CD4-positive, alpha-beta memory T cell (primary cell): ENCODE data around the gene PALMD. TPM values are rescaled to one million over a fixed set of nuclear protein-coding genes. Genes with fewer than 3 reads are reported as not detected.

Experiments used
- CTCF ChIA-PET: fragments of 350-600 bp; sonication (Branson Sonifier 250); formaldehyde crosslinking; loops from one replicate; lab custom pipeline; 2021; ENCODE audit warnings: inconsistent platforms; ENCODE audit not compliant: partially characterized antibody; lab: Charles Lee
- POLR2A ChIA-PET: fragments of 350-600 bp; sonication (Branson Sonifier 250); formaldehyde crosslinking; loops from one replicate; lab custom pipeline; 2021; ENCODE audit not compliant: partially characterized antibody; lab: Charles Lee
- DNase-seq, 5 donors: peaks; one replicate each; pipeline versions ENCODE4 v3.0.0 to v3.0.0-alpha.2; 2020 to 2022; ENCODE audit warnings: mixed read lengths in 1 of 5
- H3K27ac ChIP-seq: one replicate; pipeline ENCODE4 v1.7.0; 2013; ENCODE audit warnings: low read depth, low read length
- H3K27me3 ChIP-seq: 2 replicates; pipeline ENCODE4 v1.7.0; 2013; ENCODE audit warnings: mild to moderate bottlenecking, low read length, moderate library complexity; ENCODE audit not compliant: insufficient read depth
- H3K36me3 ChIP-seq: 2 replicates; pipeline ENCODE4 v1.7.0; 2013; ENCODE audit warnings: mild to moderate bottlenecking, low read length, moderate library complexity; ENCODE audit not compliant: insufficient read depth
- H3K4me1 ChIP-seq: 2 replicates; pipeline ENCODE4 v1.7.0; 2013; ENCODE audit warnings: mild to moderate bottlenecking, low read length, moderate library complexity; ENCODE audit not compliant: insufficient read depth
- H3K4me3 ChIP-seq, 2 donors: one replicate each; pipeline ENCODE4 v1.7.0; 2013; ENCODE audit warnings: low read length in 2 of 2, mild to moderate bottlenecking in 1 of 2
- H3K9me3 ChIP-seq, 2 donors: one replicate each; pipeline ENCODE4 v1.7.0; 2013; ENCODE audit warnings: low read length in 2 of 2, control low read depth in 1 of 2; ENCODE audit not compliant: control insufficient read depth in 1 of 2
- H3K27ac Mint-ChIP-seq, 7 donors: one replicate each; pipeline ENCODE4 v1.8.0; 2020 to 2021; ENCODE audit warnings: mixed read lengths in 7 of 7, mild to moderate bottlenecking in 6 of 7, inconsistent platforms in 3 of 7, moderate library complexity in 3 of 7
- H3K27me3 Mint-ChIP-seq, 2 donors: one replicate each; pipeline ENCODE4 v1.8.0; 2020 to 2021; ENCODE audit warnings: mixed read lengths in 2 of 2
- H3K36me3 Mint-ChIP-seq, 2 donors: one replicate each; pipeline ENCODE4 v1.8.0; 2020 to 2021; ENCODE audit warnings: mixed read lengths in 2 of 2, inconsistent platforms in 1 of 2, mild to moderate bottlenecking in 1 of 2
- H3K4me1 Mint-ChIP-seq, 4 donors: one replicate each; pipeline ENCODE4 v1.8.0; 2020 to 2021; ENCODE audit warnings: mixed read lengths in 4 of 4, mild to moderate bottlenecking in 1 of 4
- H3K4me3 Mint-ChIP-seq, 8 donors: one replicate each; pipeline ENCODE4 v1.8.0; 2020 to 2021; ENCODE audit warnings: mixed read lengths in 8 of 8, mild to moderate bottlenecking in 7 of 8, moderate library complexity in 6 of 8, inconsistent platforms in 3 of 8
- H3K9me3 Mint-ChIP-seq, 8 donors: one replicate each; pipeline ENCODE4 v1.8.0; 2020 to 2021; ENCODE audit warnings: mixed read lengths in 8 of 8, mild to moderate bottlenecking in 5 of 8, inconsistent platforms in 3 of 8, moderate library complexity in 1 of 8
- intact Hi-C: fragments of 100-400 bp; cut with micrococcal nuclease; formaldehyde crosslinking; loops from one replicate; pipeline ENCODE4 v1.15.1; 2023
- polyA plus RNA-seq, 2 donors: library from polyadenylated mRNA; unstranded; fragments of 300-500 nt; fragmentation: Illumina TruSeq; gene quantifications; one replicate each; pipeline ENCODE4 v1.2.3, GENCODE V29; 2021
- total RNA-seq, 2 experiments: library from RNA; stranded (reverse); gene quantifications; one replicate each; pipeline ENCODE4 v1.2.3, GENCODE V29; 2021

Gene PALMD
- total and polyA plus RNA-seq, 4 experiments from 2014 or later: not detected

GRCh38 chr1:99643021-99643779, 2.7 kb upstream of the PALMD start:
- Histone ChIP-seq H3K4me1 (no peaks in the 10 kb centered on the region), H3K27me3 (no peaks in the 10 kb centered on the region), H3K4me3 (no peak overlapping the region), H3K36me3 (no peaks in the 10 kb centered on the region), H3K9me3 (no peaks in the 10 kb centered on the region), H3K27ac (no peak overlapping the region)
- H3K36me3 Mint-ChIP-seq: no peaks in the 10 kb centered on the region
- no peak overlapping the region for H3K4me3 Mint-ChIP-seq
- H3K27me3 Mint-ChIP-seq: peaks cover 5 to 10% of the 10 kb centered on the region in 2 donors
- DNase-seq: no peak
- no peaks in the 10 kb centered on the region for H3K9me3 Mint-ChIP-seq
- intact Hi-C loops: no loop called here
- H3K4me1 Mint-ChIP-seq: no peaks in the 10 kb centered on the region
- no peak overlapping the region for H3K27ac Mint-ChIP-seq
- ChIA-PET CTCF (interaction anchor here (1.9 kb wide), 1 partner anchor 8 kb away, joined by 5 read pairs; no protein-coding TSS in a partner anchor), POLR2A (no interaction called here)

DNA sequence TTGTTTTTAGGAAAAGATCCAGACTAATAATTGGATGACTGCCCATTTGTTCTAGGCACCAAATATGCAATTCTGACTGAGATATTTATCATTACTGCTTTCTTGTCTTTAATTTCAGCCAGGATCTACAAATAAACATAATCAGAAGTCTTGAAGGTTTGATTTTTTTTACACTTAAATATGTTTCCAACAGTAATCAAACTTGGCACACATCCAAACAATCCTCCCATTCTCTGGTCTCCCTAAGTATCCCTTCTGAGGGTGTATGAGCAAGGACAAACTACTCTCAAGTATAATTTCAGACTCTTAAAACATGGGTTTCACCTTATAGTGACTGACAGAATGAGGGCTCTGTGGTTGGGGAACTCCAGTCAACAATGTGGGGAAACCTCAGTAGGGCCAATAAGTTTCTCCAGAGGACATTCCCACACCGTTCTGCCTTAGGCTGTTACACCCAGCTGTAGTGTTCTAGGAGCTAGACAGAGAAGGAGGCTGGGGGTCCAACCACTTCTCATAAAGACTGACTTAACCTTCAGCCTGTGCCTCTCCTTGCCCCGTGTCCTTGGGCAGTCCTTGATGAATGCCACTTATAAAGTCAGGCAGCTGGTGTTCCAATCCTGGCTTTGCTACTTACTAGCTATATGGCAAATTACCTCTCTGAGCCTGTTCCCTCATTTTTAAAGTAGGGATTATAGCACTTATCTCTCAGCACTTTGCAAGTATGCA, 1.5 kb upstream of the PALMD start:
- Mint-ChIP-seq H3K4me1 (no peaks in the 10 kb centered on the region), H3K4me3 (no peak overlapping the region), H3K9me3 (no peaks in the 10 kb centered on the region), H3K27me3 (peaks cover 8 to 12% of the 10 kb centered on the region in 2 donors), H3K27ac (no peak overlapping the region), H3K36me3 (no peaks in the 10 kb centered on the region)
- ChIA-PET POLR2A (no interaction called here), CTCF (interaction anchor here (0.8 to 1.9 kb wide), 2 partner anchors 9 kb away, joined by 3 to 5 read pairs; no protein-coding TSS in a partner anchor)
- H3K4me3 ChIP-seq: no peak overlapping the region
- H3K27me3 ChIP-seq: no peaks in the 10 kb centered on the region
- intact Hi-C loops: no loop called here
- DNase-seq: no peak
- no peaks in the 10 kb centered on the region for H3K36me3 ChIP-seq
- no peaks in the 10 kb centered on the region for H3K9me3 ChIP-seq
- no peaks in the 10 kb centered on the region for H3K4me1 ChIP-seq
- no peak overlapping the region for H3K27ac ChIP-seq

- Mint-ChIP-seq H3K36me3 (no peaks in the 10 kb centered on the region), H3K27me3 (peaks cover 12 to 14% of the 10 kb centered on the region in 2 donors), H3K4me3 (no peak overlapping the region), H3K9me3 (no peaks in the 10 kb centered on the region), H3K4me1 (no peaks in the 10 kb centered on the region), H3K27ac (no peak overlapping the region)
- Histone ChIP-seq H3K36me3 (no peaks in the 10 kb centered on the region), H3K27ac (no peak overlapping the region), H3K4me3 (no peak overlapping the region), H3K4me1 (no peaks in the 10 kb centered on the region), H3K27me3 (no peaks in the 10 kb centered on the region), H3K9me3 (no peaks in the 10 kb centered on the region)
- ChIA-PET CTCF (interaction anchor here (1.9 kb wide), 1 partner anchor 10 kb away, joined by 5 read pairs; no protein-coding TSS in a partner anchor), POLR2A (no interaction called here)
- DNase-seq: no peak
- intact Hi-C loops: no loop called here
Measured at GRCh38 chr1:99645203-99645602, 710 bp upstream of the PALMD start.

GRCh38 chr1:99646868-99647267, 955 bp downstream of the PALMD start:
- H3K36me3 ChIP-seq: no peaks in the 10 kb centered on the region
- H3K36me3 Mint-ChIP-seq: no peaks in the 10 kb centered on the region
- no peaks in the 10 kb centered on the region for H3K9me3 Mint-ChIP-seq
- POLR2A ChIA-PET: no interaction called here
- no peaks in the 10 kb centered on the region for H3K27me3 ChIP-seq
- CTCF ChIA-PET: no interaction called here
- no peak overlapping the region for H3K27ac Mint-ChIP-seq
- H3K4me1 ChIP-seq: no peaks in the 10 kb centered on the region
- no peaks in the 10 kb centered on the region for H3K9me3 ChIP-seq
- no peak overlapping the region for H3K4me3 ChIP-seq
- H3K27me3 Mint-ChIP-seq: peaks cover 17 to 18% of the 10 kb centered on the region in 2 donors
- intact Hi-C loops: no loop called here
- no peak overlapping the region for H3K4me3 Mint-ChIP-seq
- DNase-seq: no peak
- no peaks in the 10 kb centered on the region for H3K4me1 Mint-ChIP-seq
- H3K27ac ChIP-seq: no peak overlapping the region

GRCh38 chr1:99647490-99647889, 1.6 kb downstream of the PALMD start:
- no peak overlapping the region for H3K27ac ChIP-seq
- no peaks in the 10 kb centered on the region for H3K4me1 ChIP-seq
- intact Hi-C loops: no loop called here
- H3K9me3 ChIP-seq: no peaks in the 10 kb centered on the region
- H3K27me3 Mint-ChIP-seq: peaks cover 17 to 18% of the 10 kb centered on the region in 2 donors
- CTCF ChIA-PET: no interaction called here
- H3K9me3 Mint-ChIP-seq: no peaks in the 10 kb centered on the region
- no peak overlapping the region for H3K4me3 ChIP-seq
- no peak for DNase-seq
- no peak overlapping the region for H3K4me3 Mint-ChIP-seq
- H3K27me3 ChIP-seq: no peaks in the 10 kb centered on the region
- POLR2A ChIA-PET: no interaction called here
- no peak overlapping the region for H3K27ac Mint-ChIP-seq
- H3K36me3 ChIP-seq: no peaks in the 10 kb centered on the region
- H3K4me1 Mint-ChIP-seq: no peaks in the 10 kb centered on the region
- no peaks in the 10 kb centered on the region for H3K36me3 Mint-ChIP-seq

DNA sequence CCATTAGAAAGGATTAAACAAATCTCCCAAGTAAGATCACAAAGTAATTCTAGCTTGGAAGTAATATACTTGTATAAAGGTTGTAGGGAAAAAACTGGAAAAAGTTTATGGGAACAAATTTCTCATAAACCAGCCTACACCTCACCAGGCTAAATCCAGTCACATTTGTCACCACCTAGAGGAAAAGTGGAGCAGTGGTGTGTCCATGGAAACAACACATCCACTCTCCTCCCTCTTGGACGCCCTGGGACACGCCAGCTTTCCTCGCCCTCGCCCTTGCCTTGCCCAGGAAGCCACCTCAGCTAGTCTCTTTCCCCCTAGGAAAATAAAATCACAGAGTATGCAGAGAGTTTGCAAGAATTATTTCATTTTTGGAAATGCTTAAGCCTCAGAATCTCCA, 2.2 kb downstream of the PALMD start:
- no peaks in the 10 kb centered on the region for H3K27me3 ChIP-seq
- H3K4me1 Mint-ChIP-seq: no peaks in the 10 kb centered on the region
- H3K9me3 ChIP-seq: no peaks in the 10 kb centered on the region
- CTCF ChIA-PET: no interaction called here
- no peak overlapping the region for H3K27ac ChIP-seq
- no peaks in the 10 kb centered on the region for H3K36me3 Mint-ChIP-seq
- peaks cover 17 to 20% of the 10 kb centered on the region in 2 donors for H3K27me3 Mint-ChIP-seq
- no peak overlapping the region for H3K27ac Mint-ChIP-seq
- DNase-seq: no peak
- H3K9me3 Mint-ChIP-seq: no peaks in the 10 kb centered on the region
- intact Hi-C loops: no loop called here
- no peaks in the 10 kb centered on the region for H3K4me1 ChIP-seq
- POLR2A ChIA-PET: no interaction called here
- H3K4me3 Mint-ChIP-seq: no peak overlapping the region
- H3K4me3 ChIP-seq: no peak overlapping the region
- no peaks in the 10 kb centered on the region for H3K36me3 ChIP-seq

DNA sequence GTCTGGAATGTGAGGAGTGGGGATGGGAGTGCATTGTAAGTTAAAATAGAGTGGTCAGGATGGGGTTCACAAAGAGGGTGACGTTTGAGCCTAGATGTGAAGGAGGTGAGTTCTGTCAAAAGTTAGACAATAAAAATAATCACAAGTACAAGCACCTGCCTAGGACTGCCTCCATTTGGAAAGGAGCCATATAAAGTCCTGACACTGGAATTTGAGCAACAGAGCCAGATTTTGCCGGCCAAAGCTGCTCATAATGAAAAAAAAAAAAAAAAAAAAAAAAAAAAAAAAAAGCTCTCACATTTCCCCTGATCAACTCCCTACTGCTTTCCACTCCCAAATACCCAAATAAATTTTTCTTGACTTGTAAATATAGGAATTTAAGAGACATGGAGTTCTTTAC, 4.1 kb downstream of the PALMD start:
- CTCF ChIA-PET: interaction anchor here (0.6 kb wide), 1 partner anchor 53 kb away, joined by 3 read pairs; no protein-coding TSS in a partner anchor
- intact Hi-C loops: no loop called here
- Histone ChIP-seq H3K4me1 (no peaks in the 10 kb centered on the region), H3K36me3 (no peaks in the 10 kb centered on the region), H3K27me3 (no peaks in the 10 kb centered on the region), H3K27ac (no peak overlapping the region), H3K4me3 (no peak overlapping the region), H3K9me3 (no peaks in the 10 kb centered on the region)
- Mint-ChIP-seq H3K4me3 (no peak overlapping the region), H3K36me3 (no peaks in the 10 kb centered on the region), H3K27ac (no peak overlapping the region), H3K4me1 (no peaks in the 10 kb centered on the region), H3K27me3 (peaks cover 17 to 20% of the 10 kb centered on the region in 2 donors), H3K9me3 (no peaks in the 10 kb centered on the region)
- DNase-seq: no peak
- POLR2A ChIA-PET: no interaction called here
